T-helper 1 cell (primary cell): ENCODE results near the gene CAMK1D.
"Not testable (repeated sequence)": the region's sequence is repeated elsewhere in the genome, so short reads cannot be mapped to it uniquely, and the experiment has no call there.

Experiments
- DNase-seq, 5 donors: peaks; one replicate each; pipeline ENCODE4 v3.0.0-alpha.2; 2012 to 2020

CAMK1D gene

GRCh38 chr10:12730809-12731519, 381.6 kb downstream of the CAMK1D start:
- DNase-seq = peak in 1 of 5 donors; percentile 39

GRCh38 chr10:12733271-12733670, 383.9 kb downstream of the CAMK1D start:
- no peak for DNase-seq

- no peak for DNase-seq
Measured at GRCh38 chr10:12735843-12736462, 386.6 kb downstream of the CAMK1D start.

- no peak for DNase-seq
Measured at GRCh38 chr10:12740813-12741212, 391.5 kb downstream of the CAMK1D start.

- DNase-seq = no peak
Measured at GRCh38 chr10:12741360-12741804, 392.0 kb downstream of the CAMK1D start.

GRCh38 chr10:12742771-12743170, 393.4 kb downstream of the CAMK1D start:
- no peak for DNase-seq

GRCh38 chr10:12743466-12743865, 394.1 kb downstream of the CAMK1D start:
- not testable (repeated sequence) for DNase-seq

GRCh38 chr10:12743941-12744340, 394.6 kb downstream of the CAMK1D start:
- DNase-seq = no peak

GRCh38 chr10:12748186-12748585, 398.8 kb downstream of the CAMK1D start:
- DNase-seq = no peak

GRCh38 chr10:12749760-12750478, 400.6 kb downstream of the CAMK1D start:
- no peak for DNase-seq

- DNase-seq = no peak
Measured at GRCh38 chr10:12750526-12751201, 401.3 kb downstream of the CAMK1D start.

GRCh38 chr10:12755075-12755474, 405.7 kb downstream of the CAMK1D start:
- no peak for DNase-seq

- DNase-seq = no peak
Measured at GRCh38 chr10:12757351-12757750, 408.0 kb downstream of the CAMK1D start.

GRCh38 chr10:12758271-12758670, 408.9 kb downstream of the CAMK1D start:
- DNase-seq = no peak

- no peak for DNase-seq
Measured at GRCh38 chr10:12766223-12766622, 416.9 kb downstream of the CAMK1D start.

GRCh38 chr10:12768156-12769100, 419.1 kb downstream of the CAMK1D start:
- DNase-seq = no peak

- DNase-seq = no peak
Measured at GRCh38 chr10:12769323-12770044, 420.1 kb downstream of the CAMK1D start.

- no peak for DNase-seq
Measured at GRCh38 chr10:12771981-12772760, 422.8 kb downstream of the CAMK1D start.

GRCh38 chr10:12772797-12773587, 423.6 kb downstream of the CAMK1D start:
- no peak for DNase-seq
